Erythroblast (primary cell): ENCODE measurements around the gene GDI2.

Source experiments
- GATA1 ChIP-seq: IDR thresholded peaks from 2 replicates; pipeline ENCODE4 v1.6.1; 2011; ENCODE audit warnings: low read depth, mild to moderate bottlenecking, control low read depth, low read length, moderate library complexity
- POLR2A ChIP-seq: IDR thresholded peaks from 2 replicates; pipeline ENCODE4 v1.6.1; 2011; ENCODE audit warnings: mild to moderate bottlenecking, low read length

GRCh38 chr10:5719546-5719945 is 93.7 kb downstream of the GDI2 start:
- TF ChIP-seq POLR2A: no peak
- no peak for TF ChIP-seq GATA1
